ENCODE measurements around the gene ZNF695. TPM values are rescaled to one million over a fixed set of nuclear protein-coding genes. Genes with fewer than 3 reads are reported as not detected.

Gene ZNF695
- total RNA-seq, result 0.44 and 5.0 TPM in 2 replicates

DNA sequence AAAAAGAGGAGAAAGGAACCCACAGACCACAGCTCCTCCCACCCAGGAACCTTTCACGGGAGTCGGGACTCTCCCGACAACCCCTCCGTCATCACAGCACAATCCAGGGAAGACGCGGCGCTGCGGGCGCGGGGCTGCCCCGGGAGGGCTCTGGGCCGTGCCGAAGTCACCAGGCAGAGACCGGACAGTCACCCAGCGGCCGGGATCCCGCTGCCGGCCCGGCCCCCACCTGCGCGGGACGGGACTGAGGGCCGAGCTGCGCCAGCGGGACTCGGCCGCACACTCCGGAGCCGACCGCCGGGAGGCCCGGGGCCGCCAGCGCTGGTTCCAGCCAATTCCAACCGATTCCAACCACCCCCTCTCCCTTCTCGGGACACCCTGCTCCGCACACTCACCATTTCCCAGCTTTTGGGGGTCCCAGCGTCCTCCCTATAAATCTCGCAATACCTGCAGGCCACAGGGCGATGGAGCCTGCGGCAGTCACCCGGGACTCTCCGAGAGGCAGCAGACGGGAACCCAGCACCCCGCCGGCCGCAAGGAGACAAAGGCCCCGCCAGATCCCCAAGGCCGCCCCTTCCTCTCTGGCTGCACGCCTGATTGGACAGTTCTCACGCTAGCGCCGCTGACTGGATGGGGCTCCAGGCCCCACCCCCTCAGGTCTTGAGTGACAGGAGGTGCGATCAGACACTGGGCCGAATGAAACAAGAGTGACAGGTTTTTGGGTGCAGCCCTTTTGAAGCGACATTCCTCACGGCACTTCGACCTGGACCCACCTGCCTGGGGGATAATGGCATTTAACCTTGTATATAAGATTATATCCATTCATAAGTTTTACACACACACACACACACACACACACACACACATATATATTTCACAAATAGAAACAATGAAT is at the start of gene ZNF695:
ZNF695 (minus strand) TSS at position 547 of the 895 bp plus-strand sequence; CDS start at position 398, 149 bp downstream.

Other genes starting within 250 kb of the ZNF695 start
- 35.5 and 51.4 TPM in 2 replicates for gene AHCTF1, start 76.1 kb downstream of the ZNF695 start, total RNA-seq
- 1.5 and 2.9 TPM in 2 replicates for gene ZNF670, start 70.8 kb upstream of the ZNF695 start, total RNA-seq
- gene ZNF669, start 96.3 kb upstream of the ZNF695 start, total RNA-seq, result 6.6 and 10.3 TPM in 2 replicates
- gene ZNF124, start 164.0 kb upstream of the ZNF695 start, total RNA-seq, result 30.4 and 32.4 TPM in 2 replicates
- gene VN1R5, start 248.0 kb upstream of the ZNF695 start, total RNA-seq, result not detected in 2 replicates

All from placental pericyte (primary cell).